A549 (cell line): ENCODE results near the gene VAMP7. TPM values are rescaled to one million over a fixed set of nuclear protein-coding genes. Genes with fewer than 3 reads are reported as not detected.
"Not testable (repeated sequence)": the region's sequence is repeated elsewhere in the genome, so short reads cannot be mapped to it uniquely, and the experiment has no call there.

Experiments used
- ATAC-seq, 2 experiments: fragments of 200-7000 bp in 1 of 2; fragments of >200 bp in 1 of 2; cut with Nextera tagmentation in 1 of 2; cut with Tn5 transposase in 1 of 2; 3 replicates each; pipeline versions ENCODE4 v1.8.0 to v1.9.1; 2018 to 2020; ENCODE audit warnings: mild to moderate bottlenecking in 1 of 2, moderate library complexity in 1 of 2
- CTCF ChIA-PET: fragments of 300-600 bp; sonication (Branson Sonifier 250); formaldehyde crosslinking; extraction: SDS; loops from one replicate; lab custom pipeline; 2021; ENCODE audit warnings: antibody characterized with exemption, inconsistent platforms; lab: Yijun Ruan, JAX
- POLR2A ChIA-PET: fragments of 350-600 bp; formaldehyde crosslinking; extraction: SDS; loops from one replicate; lab custom pipeline; 2021; ENCODE audit warnings: antibody characterized with exemption, inconsistent platforms; lab: Yijun Ruan, JAX
- DNase-seq, 2 experiments: peaks; one replicate each; pipeline versions ENCODE4 v3.0.0 to v3.0.0-alpha.2; 2011 to 2016; ENCODE audit warnings: low read depth in 1 of 2, low spot score in 1 of 2
- FAIRE-seq: peaks from 2 replicates; lab custom pipeline; 2011; peaks lifted over from hg19 to GRCh38; lab: Jason Lieb, UNC
- H3K27ac ChIP-seq, 2 experiments: fragments of >200 bp; sonication (Bioruptor Twin); formaldehyde crosslinking; 3 replicates each; pipeline ENCODE4 v1.5.1; 2016 to 2017
- H3K4me1 ChIP-seq: fragments of >200 bp; sonication (Bioruptor Twin); formaldehyde crosslinking; 3 replicates; pipeline ENCODE4 v1.6.1; 2016
- H3K4me2 ChIP-seq: fragments of >200 bp; sonication (Bioruptor Twin); formaldehyde crosslinking; 3 replicates; pipeline ENCODE4 v1.6.1; 2016
- H3K4me3 ChIP-seq: fragments of >200 bp; sonication (Bioruptor Twin); formaldehyde crosslinking; 3 replicates; pipeline ENCODE4 v1.5.1; 2016
- H3K9me3 ChIP-seq: fragments of >200 bp; sonication (Bioruptor Twin); formaldehyde crosslinking; 3 replicates; pipeline ENCODE4 v1.6.1; 2016
- BCL3 ChIP-seq: fragments of >200 bp; sonication (Bioruptor Twin); formaldehyde crosslinking; IDR thresholded peaks from 3 replicates; pipeline ENCODE4 v1.6.1; 2016
- CEBPB ChIP-seq, 2 experiments: fragments of >200 bp in 1 of 2; sonication (Bioruptor Twin) in 1 of 2; formaldehyde crosslinking in 1 of 2; IDR thresholded peaks; 2 replicates each; pipeline ENCODE4 v1.6.1; 2012 to 2016
- ESRRA ChIP-seq: fragments of 150-350 bp; IDR thresholded peaks from 2 replicates; pipeline ENCODE4 v1.6.1; 2014; ENCODE audit warnings: mild to moderate bottlenecking, low read length, borderline replicate concordance
- FOSL2 ChIP-seq, 2 experiments: fragments of 450-650 bp in 1 of 2; fragments of >200 bp in 1 of 2; sonication (Bioruptor Twin) in 1 of 2; formaldehyde crosslinking; IDR thresholded peaks; 2 replicates each; pipeline versions ENCODE4 v1.5.0 to v1.6.1; 2016 to 2020; ENCODE audit warnings: mild to moderate bottlenecking in 1 of 2, moderate library complexity in 1 of 2
- HOXB13 ChIP-seq: fragments of 250-450 bp; sonication (Bioruptor Pico); IDR thresholded peaks from 2 replicates; pipeline ENCODE4 v1.5.0; 2020; ENCODE audit warnings: low read depth, mild to moderate bottlenecking, moderate library complexity
- JUN ChIP-seq, 2 experiments: fragments of >200 bp; sonication (Bioruptor Twin); formaldehyde crosslinking; IDR thresholded peaks; 2 replicates in 1 of 2; 3 replicates in 1 of 2; pipeline ENCODE4 v1.6.1; 2016 to 2017
- KDM1A ChIP-seq: fragments of 200-600 bp; sonication (generic); IDR thresholded peaks from 2 replicates; pipeline ENCODE4 v1.6.1; 2016; ENCODE audit warnings: low read depth, mild to moderate bottlenecking
- MAFK ChIP-seq: fragments of 450-650 bp; IDR thresholded peaks from 2 replicates; pipeline ENCODE4 v1.6.1; 2014; ENCODE audit not compliant: partially characterized antibody
- MAX ChIP-seq: IDR thresholded peaks from 2 replicates; pipeline ENCODE4 v1.6.1; 2012
- MYC ChIP-seq: IDR thresholded peaks from 2 replicates; pipeline ENCODE4 v1.6.1; 2012; ENCODE audit warnings: mild to moderate bottlenecking, inconsistent platforms, low read length, improper control_type of control experiment, borderline replicate concordance
- NFE2L2 ChIP-seq: fragments of 150-350 bp; conservative IDR thresholded peaks from 2 replicates; pipeline ENCODE4 v1.6.1; 2014; ENCODE audit warnings: low read length
- NPAS2 ChIP-seq: fragments of 250-450 bp; sonication (Bioruptor Pico); IDR thresholded peaks from 2 replicates; pipeline ENCODE4 v1.8.0; 2022; ENCODE audit warnings: mild to moderate bottlenecking, moderate library complexity, borderline replicate concordance
- NR3C1 ChIP-seq: fragments of >200 bp; sonication (Bioruptor Twin); formaldehyde crosslinking; IDR thresholded peaks from 3 replicates; pipeline ENCODE4 v1.6.1; 2017
- PHF8 ChIP-seq: fragments of 200-600 bp; sonication (generic); IDR thresholded peaks from 2 replicates; pipeline ENCODE4 v1.6.1; 2016; ENCODE audit warnings: low read depth, mild to moderate bottlenecking, antibody characterized with exemption, moderate library complexity, borderline replicate concordance
- POLR2A ChIP-seq: IDR thresholded peaks from 2 replicates; pipeline ENCODE4 v1.6.1; 2012; ENCODE audit warnings: mild to moderate bottlenecking, low read length
- RARB ChIP-seq: fragments of 250-450 bp; sonication (Bioruptor Pico); IDR thresholded peaks from 2 replicates; pipeline ENCODE4 v1.8.0; 2021; ENCODE audit warnings: mild to moderate bottlenecking, moderate library complexity
- RCOR1 ChIP-seq: fragments of 150-350 bp; IDR thresholded peaks from 2 replicates; pipeline ENCODE4 v1.6.1; 2014; ENCODE audit warnings: antibody characterized with exemption, low read length, low read depth
- REST ChIP-seq: fragments of 200-600 bp; sonication (generic); IDR thresholded peaks from 2 replicates; pipeline ENCODE4 v1.6.1; 2016; ENCODE audit warnings: antibody characterized with exemption, mild to moderate bottlenecking, moderate library complexity
- RFX5 ChIP-seq: fragments of 450-650 bp; IDR thresholded peaks from 2 replicates; pipeline ENCODE4 v1.7.1; 2014; ENCODE audit warnings: antibody characterized with exemption, mild to moderate bottlenecking, moderate library complexity
- SMC3 ChIP-seq: fragments of >200 bp; sonication (Bioruptor Twin); formaldehyde crosslinking; IDR thresholded peaks from 3 replicates; pipeline ENCODE4 v1.6.1; 2018; ENCODE audit warnings: inconsistent platforms
- WGBS: methylation state at CpG from one replicate; pipeline ENCODE4 v1.1.6; 2017; ENCODE audit errors: missing lambda C conversion rate; 5-methylcytosine and 5-hydroxymethylcytosine counted together
- polyA minus RNA-seq: library from RNA; depleted of rRNA, polyadenylated mRNA; stranded (reverse); fragments of >200 nt; gene quantifications from 2 replicates; pipeline ENCODE4 v1.2.3, GENCODE V29; 2011; rRNA and poly(A)+ RNA removed
- polyA plus RNA-seq, 4 experiments: library from polyadenylated mRNA; depleted of rRNA in 3 of 4; stranded (reverse); fragments of >200 nt; fragmentation: RNase III in 1 of 4; extraction: RNeasy Plus Mini Kit Qiagen cat#74134 plus additional on column Dnase treatment in 1 of 4; gene quantifications; 2 replicates in 3 of 4; 3 replicates in 1 of 4; pipeline ENCODE4 v1.2.3, GENCODE V29; 2011 to 2017
- TF ChIP-seq, protein P1 (sequence below): fragments of >200 bp; sonication (Bioruptor Twin); formaldehyde crosslinking; IDR thresholded peaks from 3 replicates; pipeline ENCODE4 v1.5.1; 2016

VAMP7 gene
- polyA plus RNA-seq (2011; rRNA removed) (40.9 and 53.7 TPM in 2 replicates), polyA plus RNA-seq (2017; fragmentation: RNase III; extraction: RNeasy Plus Mini Kit Qiagen cat#74134 plus additional on column Dnase treatment) (35.4 to 37.0 TPM (median 36.0 TPM) in 3 replicates), polyA minus RNA-seq (19.6 and 20.2 TPM in 2 replicates)
- 11.4 and 13.1 TPM in 2 replicates for polyA plus RNA-seq (2012; cell fraction: cytosol; rRNA removed)
- polyA plus RNA-seq (2012; cell fraction: nucleus; rRNA removed): 3.3 and 4.9 TPM in 2 replicates

GRCh38 chrX:155881158-155881993 lies at the start of gene VAMP7:
TSS of gene VAMP7 (plus strand) at chrX:155881345. CDS start at chrX:155889467, 8,122 bp downstream.
- TF ChIP-seq BCL3: peak; percentile 34; the same call in 1 of the 3 replicates
- TF ChIP-seq PHF8: peak; percentile 93; the same call in 1 of the 2 replicates
- no peak for TF ChIP-seq NR3C1
- TF ChIP-seq FOSL2 (IDR thresholded peaks at IDR 0.05): no peak
- TF ChIP-seq FOSL2 (CRISPR knock-in tag; IDR thresholded peaks at IDR 0.05): peak; percentile 44; the same call in 1 of the 2 replicates
- peak; percentile 46 for TF ChIP-seq MAX
- peak; percentile 89 for TF ChIP-seq POLR2A
- peak; percentile 43 to 62; a peak in 2 of 5 replicates for TF ChIP-seq JUN (IDR thresholded peaks at IDR 0.05)
- TF ChIP-seq KDM1A: no peak
- peak; percentile 100 for ATAC-seq
- Histone ChIP-seq H3K27ac (peak within 1 kb of the TSS; percentile 79 to 88), H3K9me3 (no peaks in the 10 kb centered on the region), H3K4me2 (peak within 1 kb of the TSS; percentile 87), H3K4me1 (peaks cover 4% of the 10 kb centered on the region; the same call in 1 of the 3 replicates), H3K4me3 (peak within 1 kb of the TSS; percentile 65)
- ChIA-PET CTCF (no interaction called here), POLR2A (no interaction called here)
- WGBS: 20% methylated on average over 43 of the region's 48 CpGs
- peak; percentile 56 to 92 for DNase-seq
- no peak for FAIRE-seq

GRCh38 chrX:155841232-155841631 lies 39.9 kb upstream of the VAMP7 start:
- Histone ChIP-seq H3K9me3 (no peaks in the 10 kb centered on the region), H3K4me2 (no peak overlapping the region), H3K4me1 (no peaks in the 10 kb centered on the region), H3K4me3 (no peak overlapping the region), H3K27ac (no peak overlapping the region)
- POLR2A ChIA-PET: no interaction called here
- TF ChIP-seq MAFK (peak; percentile 6), NFE2L2 (no peak), ESRRA (no peak), FOSL2 (IDR thresholded peaks at IDR 0.05) (no peak), FOSL2 (CRISPR knock-in tag; IDR thresholded peaks at IDR 0.05) (peak; percentile 47; the same call in 1 of the 2 replicates)
- 54% methylated on average over 3 of the region's 3 CpGs for WGBS
- no peak for ATAC-seq
- CTCF ChIA-PET: no interaction called here
- no peak for DNase-seq
- FAIRE-seq: no peak

GRCh38 chrX:155851786-155852185 lies 29.4 kb upstream of the VAMP7 start:
- WGBS: 51% methylated on average over 2 of the region's 2 CpGs
- H3K9me3 ChIP-seq, H3K4me2 ChIP-seq, H3K4me3 ChIP-seq, DNase-seq, H3K4me1 ChIP-seq, FAIRE-seq, ATAC-seq, POLR2A ChIA-PET, H3K27ac ChIP-seq, CTCF ChIA-PET: not testable (repeated sequence)

- 6% methylated on average over 1 of the region's 1 CpG for WGBS
- FAIRE-seq: peak; percentile 74
- ATAC-seq: peak in 1 of 2 experiments; percentile 64; a peak in 1 of 6 replicates
- TF ChIP-seq RCOR1 (no peak), REST (no peak), CEBPB (IDR thresholded peaks at IDR 0.05) (no peak), MYC (no peak), KDM1A (no peak), RFX5 (no peak), POLR2A (no peak), HOXB13 (no peak), RARB (no peak), SMC3 (peak; percentile 31; the same call in 1 of the 3 replicates), NPAS2 (CRISPR knock-in tag) (no peak)
- TF ChIP-seq, protein P1, sequence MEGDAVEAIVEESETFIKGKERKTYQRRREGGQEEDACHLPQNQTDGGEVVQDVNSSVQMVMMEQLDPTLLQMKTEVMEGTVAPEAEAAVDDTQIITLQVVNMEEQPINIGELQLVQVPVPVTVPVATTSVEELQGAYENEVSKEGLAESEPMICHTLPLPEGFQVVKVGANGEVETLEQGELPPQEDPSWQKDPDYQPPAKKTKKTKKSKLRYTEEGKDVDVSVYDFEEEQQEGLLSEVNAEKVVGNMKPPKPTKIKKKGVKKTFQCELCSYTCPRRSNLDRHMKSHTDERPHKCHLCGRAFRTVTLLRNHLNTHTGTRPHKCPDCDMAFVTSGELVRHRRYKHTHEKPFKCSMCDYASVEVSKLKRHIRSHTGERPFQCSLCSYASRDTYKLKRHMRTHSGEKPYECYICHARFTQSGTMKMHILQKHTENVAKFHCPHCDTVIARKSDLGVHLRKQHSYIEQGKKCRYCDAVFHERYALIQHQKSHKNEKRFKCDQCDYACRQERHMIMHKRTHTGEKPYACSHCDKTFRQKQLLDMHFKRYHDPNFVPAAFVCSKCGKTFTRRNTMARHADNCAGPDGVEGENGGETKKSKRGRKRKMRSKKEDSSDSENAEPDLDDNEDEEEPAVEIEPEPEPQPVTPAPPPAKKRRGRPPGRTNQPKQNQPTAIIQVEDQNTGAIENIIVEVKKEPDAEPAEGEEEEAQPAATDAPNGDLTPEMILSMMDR: peak; percentile 37
Measured at GRCh38 chrX:155857561-155857960, 23.6 kb upstream of the VAMP7 start.

More at GRCh38 chrX:155857561-155857960, 23.6 kb upstream of the VAMP7 start:
- H3K4me1 ChIP-seq: no peaks in the 10 kb centered on the region
- H3K4me2 ChIP-seq: no peak overlapping the region
- peak in 1 of 2 experiments; percentile 37 for DNase-seq
- H3K9me3 ChIP-seq: no peaks in the 10 kb centered on the region
- no peak overlapping the region for H3K27ac ChIP-seq
- POLR2A ChIA-PET: no interaction called here
- no peak overlapping the region for H3K4me3 ChIP-seq
- CTCF ChIA-PET: no interaction called here
